ENCODE results near the gene CALB2. TPM values are rescaled to one million over a fixed set of nuclear protein-coding genes. Genes with fewer than 3 reads are reported as not detected.

The CALB2 gene
- total and polyA plus RNA-seq, 2 of the 8 experiments (the other 6 are each of a cell fraction or from before 2014, with no cell fraction given), result 1.9 to 2.6 TPM

GRCh38 chr16:71364133-71364681, 5.7 kb downstream of the CALB2 start (continued):
- TF ChIP-seq NANOG (IDR thresholded peaks at IDR 0.05; ENCODE audit: insufficient read depth, low read depth, low read length, poor library complexity, severe bottlenecking), result no peak
- TF ChIP-seq E2F6 (IDR thresholded peaks at IDR 0.05), result no peak
- TF ChIP-seq TCF12 (IDR thresholded peaks at IDR 0.05; ENCODE audit: low read depth, low read length), result no peak
- no peak for TF ChIP-seq FOSL1 (IDR thresholded peaks at IDR 0.05; ENCODE audit: insufficient read depth, low read depth, low read length)
- TF ChIP-seq RNF2 (IDR thresholded peaks at IDR 0.05; ENCODE audit: borderline replicate concordance, low read depth, low read length, missing control alignments, poor library complexity, severe bottlenecking), result no peak
- no peak for TF ChIP-seq TBP (IDR thresholded peaks at IDR 0.05; ENCODE audit: low read depth, low read length)

Data from H1 (cell line).